Osteoblast (primary cell): ENCODE data around the gene SECTM1. TPM values are rescaled to one million over a fixed set of nuclear protein-coding genes. Genes with fewer than 3 reads are reported as not detected.

Source experiments
- DNase-seq: peaks from one replicate; pipeline ENCODE4 v3.0.0; 2011; ENCODE audit warnings: low spot score, mixed read lengths; ENCODE audit not compliant: insufficient read length; ENCODE audit errors: missing footprints
- H2AFZ ChIP-seq: 2 replicates; pipeline ENCODE4 v1.6.0; 2011; ENCODE audit warnings: mild to moderate bottlenecking, low read length
- H3K27ac ChIP-seq: 2 replicates; pipeline ENCODE4 v1.5.1; 2011; ENCODE audit warnings: mild to moderate bottlenecking, low read depth, low read length, moderate library complexity
- H3K27me3 ChIP-seq: 2 replicates; pipeline ENCODE4 v1.6.0; 2012; ENCODE audit warnings: mild to moderate bottlenecking, control low read depth, inconsistent platforms, low read length, moderate library complexity; ENCODE audit not compliant: insufficient read depth
- H3K36me3 ChIP-seq: 2 replicates; pipeline ENCODE4 v1.5.1; 2011; ENCODE audit warnings: mild to moderate bottlenecking, low read length, control low read depth, moderate library complexity; ENCODE audit not compliant: insufficient read depth
- H3K4me1 ChIP-seq: 2 replicates; pipeline ENCODE4 v1.5.1; 2011; ENCODE audit warnings: mild to moderate bottlenecking, low read length, control low read depth, moderate library complexity; ENCODE audit not compliant: insufficient read depth
- H3K4me2 ChIP-seq: 2 replicates; pipeline ENCODE4 v1.6.0; 2011; ENCODE audit warnings: mild to moderate bottlenecking, low read length; ENCODE audit not compliant: insufficient read depth
- H3K4me3 ChIP-seq: fragments of 200-600 bp; sonication (generic); 3 replicates; pipeline ENCODE4 v1.5.1; 2012; ENCODE audit warnings: mild to moderate bottlenecking, low read length, inconsistent platforms; ENCODE audit not compliant: insufficient read depth
- H3K79me2 ChIP-seq: 2 replicates; pipeline ENCODE4 v1.6.0; 2012; ENCODE audit warnings: mild to moderate bottlenecking, low read length, control low read depth, inconsistent platforms; ENCODE audit not compliant: insufficient read depth
- H3K9me3 ChIP-seq: 2 replicates; pipeline ENCODE4 v1.5.1; 2011; ENCODE audit warnings: low read depth, low read length, control low read depth
- H4K20me1 ChIP-seq: 2 replicates; pipeline ENCODE4 v1.6.0; 2012; ENCODE audit warnings: mild to moderate bottlenecking, low read length, control low read depth; ENCODE audit not compliant: insufficient read depth
- total RNA-seq: library from RNA; depleted of rRNA; stranded (reverse); fragments of >200 nt; gene quantifications from 2 replicates; pipeline ENCODE4 v1.2.3, GENCODE V29; 2012
- TF ChIP-seq, protein P1 (sequence below): IDR thresholded peaks from 2 replicates; pipeline ENCODE4 v1.5.1; 2011; ENCODE audit warnings: mild to moderate bottlenecking, low read depth, low read length, moderate library complexity; ENCODE audit errors: extremely low read depth

The SECTM1 gene
- total RNA-seq, 1 donor, result 5.8 TPM

- Histone ChIP-seq H3K4me1 (no peaks in the 10 kb centered on the region), H3K27ac (no peak overlapping the region), H3K27me3 (peaks cover 31% of the 10 kb centered on the region), H3K9me3 (no peaks in the 10 kb centered on the region), H3K4me3 (no peak overlapping the region), H2AFZ (no peak overlapping the region), H3K79me2 (no peaks in the 10 kb centered on the region), H3K4me2 (no peak overlapping the region), H4K20me1 (no peaks in the 10 kb centered on the region), H3K36me3 (no peaks in the 10 kb centered on the region)
- TF ChIP-seq, protein P1, sequence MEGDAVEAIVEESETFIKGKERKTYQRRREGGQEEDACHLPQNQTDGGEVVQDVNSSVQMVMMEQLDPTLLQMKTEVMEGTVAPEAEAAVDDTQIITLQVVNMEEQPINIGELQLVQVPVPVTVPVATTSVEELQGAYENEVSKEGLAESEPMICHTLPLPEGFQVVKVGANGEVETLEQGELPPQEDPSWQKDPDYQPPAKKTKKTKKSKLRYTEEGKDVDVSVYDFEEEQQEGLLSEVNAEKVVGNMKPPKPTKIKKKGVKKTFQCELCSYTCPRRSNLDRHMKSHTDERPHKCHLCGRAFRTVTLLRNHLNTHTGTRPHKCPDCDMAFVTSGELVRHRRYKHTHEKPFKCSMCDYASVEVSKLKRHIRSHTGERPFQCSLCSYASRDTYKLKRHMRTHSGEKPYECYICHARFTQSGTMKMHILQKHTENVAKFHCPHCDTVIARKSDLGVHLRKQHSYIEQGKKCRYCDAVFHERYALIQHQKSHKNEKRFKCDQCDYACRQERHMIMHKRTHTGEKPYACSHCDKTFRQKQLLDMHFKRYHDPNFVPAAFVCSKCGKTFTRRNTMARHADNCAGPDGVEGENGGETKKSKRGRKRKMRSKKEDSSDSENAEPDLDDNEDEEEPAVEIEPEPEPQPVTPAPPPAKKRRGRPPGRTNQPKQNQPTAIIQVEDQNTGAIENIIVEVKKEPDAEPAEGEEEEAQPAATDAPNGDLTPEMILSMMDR, result no peak
- DNase-seq, result no peak
Observed at GRCh38 chr17:82309656-82310570, 23.7 kb downstream of the SECTM1 start.

- Histone ChIP-seq H2AFZ (peak overlapping the region; percentile 35), H3K9me3 (no peaks in the 10 kb centered on the region), H3K36me3 (no peaks in the 10 kb centered on the region), H4K20me1 (no peaks in the 10 kb centered on the region), H3K79me2 (no peaks in the 10 kb centered on the region), H3K4me3 (no peak overlapping the region), H3K27ac (no peak overlapping the region), H3K4me1 (no peaks in the 10 kb centered on the region), H3K4me2 (no peak overlapping the region), H3K27me3 (peaks cover 20% of the 10 kb centered on the region)
- DNase-seq, result no peak
- TF ChIP-seq, protein P1, result no peak
Observed at GRCh38 chr17:82305727-82306300, 27.8 kb downstream of the SECTM1 start.

DNA sequence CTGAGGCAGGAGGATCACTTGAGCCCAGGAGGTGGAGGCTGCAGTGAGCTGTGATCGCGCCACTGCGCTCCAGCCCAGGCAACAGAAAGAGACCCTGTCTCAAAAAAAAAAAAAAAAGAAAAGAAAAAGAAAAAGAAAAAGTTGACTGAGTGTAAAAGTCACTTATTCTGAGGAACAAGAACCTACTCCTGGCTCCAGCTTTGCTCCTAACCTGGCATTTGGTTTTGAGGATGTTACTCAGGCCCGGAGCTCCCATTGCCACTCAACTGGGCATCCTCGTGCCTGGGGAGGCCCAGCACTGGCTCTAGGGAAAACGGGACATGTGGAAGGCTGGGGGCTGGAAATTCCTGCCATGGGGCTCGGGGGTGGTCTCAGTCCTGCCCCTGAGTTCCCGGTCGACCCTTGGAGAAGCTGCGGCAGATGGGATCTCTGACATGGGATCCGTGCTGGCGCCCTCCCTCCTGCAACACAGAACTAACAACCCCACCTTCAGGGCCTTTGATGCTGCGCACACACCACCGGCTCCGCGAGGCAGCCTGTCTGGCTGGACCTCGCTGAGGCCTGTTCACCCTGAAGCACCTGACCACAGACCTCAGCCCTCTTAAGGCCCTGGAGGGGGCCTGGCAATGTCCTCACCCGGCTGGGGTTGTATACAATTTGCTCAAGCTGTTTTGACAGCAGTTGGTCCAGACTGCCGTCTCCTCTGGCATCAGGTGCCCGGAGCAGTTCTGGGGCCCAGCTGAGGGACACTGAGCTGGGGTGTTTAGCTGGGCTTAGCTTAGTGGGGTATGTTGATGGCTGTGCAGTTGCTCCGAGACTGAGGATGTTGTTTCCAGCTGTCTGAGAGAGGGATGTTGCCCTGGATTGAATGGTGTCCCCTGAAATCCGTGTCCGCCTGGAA lies 28.5 kb downstream of the SECTM1 start:
- Histone ChIP-seq H3K4me1 (no peaks in the 10 kb centered on the region), H3K4me3 (no peak overlapping the region), H3K9me3 (no peaks in the 10 kb centered on the region), H3K27me3 (peaks cover 15% of the 10 kb centered on the region), H4K20me1 (no peaks in the 10 kb centered on the region), H3K4me2 (no peak overlapping the region), H3K36me3 (no peaks in the 10 kb centered on the region), H3K79me2 (no peaks in the 10 kb centered on the region), H2AFZ (peak overlapping the region; percentile 1), H3K27ac (no peak overlapping the region)
- TF ChIP-seq, protein P1, result no peak
- DNase-seq, result no peak
